BLaER1 treated with 17β-estradiol and CSF1 and Interleukin-3, amounts not matched to agents 10 nM and 100 nM (cell line): ENCODE measurements around the gene CRYBG1.
"Not testable (repeated sequence)": the region's sequence is repeated elsewhere in the genome, so short reads cannot be mapped to it uniquely, and the experiment has no call there.

ENCODE experiments used
- H3K27ac ChIP-seq, 11 experiments: shearing (Covaris generic); formaldehyde crosslinking; 2 replicates each; pipeline ENCODE4 v1.8.1; 2022
- H3K27me3 ChIP-seq, 11 experiments: shearing (Covaris generic); formaldehyde crosslinking; 2 replicates each; pipeline ENCODE4 v1.8.1; 2022
- H3K36me3 ChIP-seq, 11 experiments: shearing (Covaris generic); formaldehyde crosslinking; 2 replicates each; pipeline ENCODE4 v1.8.1; 2022
- H3K4me1 ChIP-seq, 10 experiments: shearing (Covaris generic); formaldehyde crosslinking; 2 replicates each; pipeline ENCODE4 v1.8.1; 2022
- H3K4me2 ChIP-seq, 11 experiments: shearing (Covaris generic); formaldehyde crosslinking; 2 replicates each; pipeline ENCODE4 v1.8.1; 2022
- H3K4me3 ChIP-seq, 10 experiments: shearing (Covaris generic); formaldehyde crosslinking; 2 replicates each; pipeline ENCODE4 v1.8.1; 2022
- H3K9ac ChIP-seq, 11 experiments: shearing (Covaris generic); formaldehyde crosslinking; 2 replicates each; pipeline ENCODE4 v1.8.1; 2022
- H3K9me3 ChIP-seq, 11 experiments: shearing (Covaris generic); formaldehyde crosslinking; replicated peaks in 1 of 11; 2 replicates each; pipeline ENCODE4 v1.8.1; 2022
- H4K20me1 ChIP-seq, 11 experiments: shearing (Covaris generic); formaldehyde crosslinking; 2 replicates each; pipeline ENCODE4 v1.8.1; 2022
- Cebpa-rat ChIP-seq, 11 experiments: shearing (Covaris generic); IDR thresholded peaks; 2 replicates each; pipeline ENCODE4 v1.8.1; 2022

The CRYBG1 gene

GRCh38 chr6:106540907-106541306 lies 180.4 kb downstream of the CRYBG1 start:
- Histone ChIP-seq H3K4me2 (no peak overlapping the region), H3K9me3 (peaks cover 0 to 14% (median 5%) of the 10 kb centered on the region in 11 experiments; a peak in 9 of 22 replicates), H3K27ac (no peak overlapping the region), H4K20me1 (no peaks in the 10 kb centered on the region), H3K9ac (no peak overlapping the region), H3K4me1 (peaks cover 16 to 53% (median 33%) of the 10 kb centered on the region in 10 experiments), H3K27me3 (no peaks in the 10 kb centered on the region; a peak in 1 of 22 replicates), H3K4me3 (no peak overlapping the region), H3K36me3 (peaks cover 0 to 10% (median 0%) of the 10 kb centered on the region in 11 experiments; a peak in 1 of 22 replicates)
- no peak for TF ChIP-seq Cebpa-rat (IDR thresholded peaks at IDR 0.05)

- peak overlapping the region; percentile 66 to 90 (median 79) for H3K4me2 ChIP-seq
- peak overlapping the region; percentile 61 to 88 (median 82) for H3K27ac ChIP-seq
- H3K27me3 ChIP-seq = no peaks in the 10 kb centered on the region
- no peaks in the 10 kb centered on the region for H4K20me1 ChIP-seq
- H3K4me3 ChIP-seq = no peak overlapping the region; a peak in 1 of 20 replicates
- TF ChIP-seq Cebpa-rat (IDR thresholded peaks at IDR 0.05) = no peak
- H3K4me1 ChIP-seq = peaks cover 32 to 64% (median 37%) of the 10 kb centered on the region in 10 experiments
- peak overlapping the region in 10 of 11 experiments; percentile 36 to 70 (median 56); a peak in 16 of 22 replicates for H3K9ac ChIP-seq
- peaks cover 0 to 5% (median 2%) of the 10 kb centered on the region in 11 experiments; a peak in 6 of 22 replicates for H3K9me3 ChIP-seq
- H3K36me3 ChIP-seq = peaks cover 0 to 5% (median 0%) of the 10 kb centered on the region in 11 experiments; a peak in 1 of 22 replicates
Measured at GRCh38 chr6:106546261-106546690, 185.8 kb downstream of the CRYBG1 start.

- Histone ChIP-seq H3K36me3 (peaks cover 0 to 5% (median 0%) of the 10 kb centered on the region in 11 experiments; a peak in 1 of 22 replicates), H4K20me1 (no peaks in the 10 kb centered on the region), H3K9me3 (peaks cover 0 to 7% (median 4%) of the 10 kb centered on the region in 11 experiments; a peak in 6 of 22 replicates), H3K9ac (peak overlapping the region; percentile 27 to 70 (median 58); a peak in 18 of 22 replicates), H3K27ac (peak overlapping the region; percentile 71 to 88 (median 82)), H3K4me1 (peaks cover 32 to 69% (median 39%) of the 10 kb centered on the region in 10 experiments), H3K27me3 (no peaks in the 10 kb centered on the region), H3K4me3 (peak overlapping the region in 3 of 10 experiments; percentile 4 to 10 (median 5); a peak in 2 of 20 replicates), H3K4me2 (peak overlapping the region; percentile 66 to 90 (median 79))
- no peak for TF ChIP-seq Cebpa-rat (IDR thresholded peaks at IDR 0.05)
Measured at GRCh38 chr6:106546691-106547414, 186.3 kb downstream of the CRYBG1 start.

GRCh38 chr6:106547601-106548453 lies 187.3 kb downstream of the CRYBG1 start:
- no peaks in the 10 kb centered on the region for H3K27me3 ChIP-seq
- peak overlapping the region in 10 of 11 experiments; percentile 25 to 69 (median 56); a peak in 19 of 22 replicates for H3K9ac ChIP-seq
- H3K4me2 ChIP-seq = peak overlapping the region; percentile 66 to 90 (median 79)
- H3K36me3 ChIP-seq = peaks cover 0 to 5% (median 0%) of the 10 kb centered on the region in 11 experiments; a peak in 1 of 22 replicates
- no peaks in the 10 kb centered on the region for H4K20me1 ChIP-seq
- TF ChIP-seq Cebpa-rat (IDR thresholded peaks at IDR 0.05) = no peak
- peaks cover 0 to 7% (median 4%) of the 10 kb centered on the region in 11 experiments; a peak in 6 of 22 replicates for H3K9me3 ChIP-seq
- peaks cover 37 to 77% (median 49%) of the 10 kb centered on the region in 10 experiments for H3K4me1 ChIP-seq
- H3K27ac ChIP-seq = peak overlapping the region; percentile 71 to 88 (median 82)
- H3K4me3 ChIP-seq = peak overlapping the region in 2 of 10 experiments; percentile 5 to 10; a peak in 2 of 20 replicates

GRCh38 chr6:106548926-106549455 lies 188.5 kb downstream of the CRYBG1 start:
- H3K9me3 ChIP-seq, H4K20me1 ChIP-seq, H3K9ac ChIP-seq, H3K36me3 ChIP-seq, H3K27me3 ChIP-seq, H3K4me3 ChIP-seq: not testable (repeated sequence)
- H3K4me1 ChIP-seq = peaks cover 39 to 85% (median 51%) of the 10 kb centered on the region in 10 experiments
- H3K27ac ChIP-seq = peak overlapping the region in 1 of 11 experiments; percentile 16; a peak in 1 of 22 replicates
- peak overlapping the region in 1 of 11 experiments; percentile 20; a peak in 1 of 22 replicates for H3K4me2 ChIP-seq

GRCh38 chr6:106549521-106549920 lies 189.0 kb downstream of the CRYBG1 start:
- Histone ChIP-seq H3K4me1 (peaks cover 39 to 84% (median 51%) of the 10 kb centered on the region in 10 experiments), H3K4me2 (peak overlapping the region in 1 of 11 experiments; percentile 1; a peak in 1 of 22 replicates), H3K36me3 (peaks cover 0 to 12% (median 0%) of the 10 kb centered on the region in 11 experiments; a peak in 2 of 22 replicates), H4K20me1 (no peaks in the 10 kb centered on the region), H3K4me3 (no peak overlapping the region), H3K9me3 (peaks cover 0 to 7% (median 4%) of the 10 kb centered on the region in 11 experiments; a peak in 6 of 22 replicates), H3K9ac (no peak overlapping the region), H3K27me3 (no peaks in the 10 kb centered on the region), H3K27ac (peak overlapping the region in 1 of 11 experiments; percentile 16; a peak in 1 of 22 replicates)
- no peak for TF ChIP-seq Cebpa-rat (IDR thresholded peaks at IDR 0.05)

GRCh38 chr6:106551155-106551554 lies 190.6 kb downstream of the CRYBG1 start:
- H3K36me3 ChIP-seq = peaks cover 0 to 12% (median 0%) of the 10 kb centered on the region in 11 experiments; a peak in 2 of 22 replicates
- no peaks in the 10 kb centered on the region for H3K27me3 ChIP-seq
- H3K9ac ChIP-seq = no peak overlapping the region
- H3K4me2 ChIP-seq = peak overlapping the region in 3 of 11 experiments; percentile 2 to 45 (median 19); a peak in 3 of 22 replicates
- H3K4me3 ChIP-seq = no peak overlapping the region
- H3K27ac ChIP-seq = no peak overlapping the region
- TF ChIP-seq Cebpa-rat (IDR thresholded peaks at IDR 0.05) = no peak
- peaks cover 0 to 7% (median 4%) of the 10 kb centered on the region in 11 experiments; a peak in 6 of 22 replicates for H3K9me3 ChIP-seq
- H4K20me1 ChIP-seq = no peaks in the 10 kb centered on the region
- H3K4me1 ChIP-seq = peaks cover 29 to 70% (median 37%) of the 10 kb centered on the region in 10 experiments

GRCh38 chr6:106553440-106553839 lies 192.9 kb downstream of the CRYBG1 start:
- Histone ChIP-seq H3K4me1 (peaks cover 6 to 68% (median 15%) of the 10 kb centered on the region in 10 experiments), H4K20me1 (no peaks in the 10 kb centered on the region), H3K36me3 (peaks cover 0 to 12% (median 0%) of the 10 kb centered on the region in 11 experiments; a peak in 2 of 22 replicates), H3K27ac (no peak overlapping the region), H3K4me2 (peak overlapping the region in 4 of 11 experiments; percentile 16 to 61 (median 38); a peak in 4 of 22 replicates), H3K27me3 (no peaks in the 10 kb centered on the region), H3K9me3 (peaks cover 0 to 7% (median 4%) of the 10 kb centered on the region in 11 experiments; a peak in 6 of 22 replicates), H3K9ac (no peak overlapping the region), H3K4me3 (no peak overlapping the region)
- TF ChIP-seq Cebpa-rat (IDR thresholded peaks at IDR 0.05) = no peak
